Measurements from ENCODE around the gene ACTR6. TPM values are rescaled to one million over a fixed set of nuclear protein-coding genes. Genes with fewer than 3 reads are reported as not detected.

Gene ACTR6
- total RNA-seq, 4 donors from 2014 or later: 4.9 to 35.0 (median 13.7) TPM

DNA sequence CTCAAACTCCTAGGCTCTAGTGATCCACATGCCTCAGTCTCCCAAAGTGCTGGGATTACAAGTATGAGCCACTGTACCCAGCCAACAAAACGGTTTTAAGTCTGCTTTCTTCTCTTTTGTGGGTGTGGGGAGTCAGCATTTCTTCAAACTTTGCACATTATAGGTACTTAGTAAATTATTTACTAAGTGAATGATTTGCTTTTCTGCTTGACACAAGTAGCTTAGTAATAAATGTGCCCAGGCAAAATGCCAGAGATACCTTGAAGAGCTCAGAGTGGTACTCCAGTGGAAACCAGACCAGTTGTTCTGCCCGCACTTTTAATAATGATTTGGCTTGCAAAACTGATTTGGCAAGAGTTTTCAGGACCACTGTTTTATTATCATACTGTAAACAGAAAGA lies 51.3 kb downstream of the ACTR6 start:
- H3K4me3 ChIP-seq: no peak overlapping the region
- H3K4me1 ChIP-seq: peaks cover 0 to 8% (median 7%) of the 10 kb centered on the region in 4 donors
- 33 to 39% methylated on average over 1 to 2 of the region's 2 CpGs for WGBS, 2 donors (ENCODE audit: low coverage in 1 of 2)
- no peak overlapping the region for H3K27ac ChIP-seq
- H3K27me3 ChIP-seq: no peaks in the 10 kb centered on the region
- intact Hi-C loops (cut with DNase I; ENCODE audit: low total_unique reads): no loop called here
- TF ChIP-seq, protein P1, sequence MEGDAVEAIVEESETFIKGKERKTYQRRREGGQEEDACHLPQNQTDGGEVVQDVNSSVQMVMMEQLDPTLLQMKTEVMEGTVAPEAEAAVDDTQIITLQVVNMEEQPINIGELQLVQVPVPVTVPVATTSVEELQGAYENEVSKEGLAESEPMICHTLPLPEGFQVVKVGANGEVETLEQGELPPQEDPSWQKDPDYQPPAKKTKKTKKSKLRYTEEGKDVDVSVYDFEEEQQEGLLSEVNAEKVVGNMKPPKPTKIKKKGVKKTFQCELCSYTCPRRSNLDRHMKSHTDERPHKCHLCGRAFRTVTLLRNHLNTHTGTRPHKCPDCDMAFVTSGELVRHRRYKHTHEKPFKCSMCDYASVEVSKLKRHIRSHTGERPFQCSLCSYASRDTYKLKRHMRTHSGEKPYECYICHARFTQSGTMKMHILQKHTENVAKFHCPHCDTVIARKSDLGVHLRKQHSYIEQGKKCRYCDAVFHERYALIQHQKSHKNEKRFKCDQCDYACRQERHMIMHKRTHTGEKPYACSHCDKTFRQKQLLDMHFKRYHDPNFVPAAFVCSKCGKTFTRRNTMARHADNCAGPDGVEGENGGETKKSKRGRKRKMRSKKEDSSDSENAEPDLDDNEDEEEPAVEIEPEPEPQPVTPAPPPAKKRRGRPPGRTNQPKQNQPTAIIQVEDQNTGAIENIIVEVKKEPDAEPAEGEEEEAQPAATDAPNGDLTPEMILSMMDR (IDR thresholded peaks at IDR 0.05): no peak
- TF ChIP-seq EP300 (IDR thresholded peaks at IDR 0.05; ENCODE audit: low read depth): no peak
- no peak for TF ChIP-seq POLR2A (IDR thresholded peaks at IDR 0.05)
- no peak for TF ChIP-seq POLR2AphosphoS5 (IDR thresholded peaks at IDR 0.05)
- in situ Hi-C loops (cut with MboI; ENCODE audit: low pct_ligation_motif_present in 1 of 4, low pct_unique_long_range_greater_than_20kb in 1 of 4, low sequenced_read_pairs in 3 of 4): no loop called here
- H3K36me3 ChIP-seq: no peaks in the 10 kb centered on the region
- no peak for DNase-seq
- H3K9me3 ChIP-seq: no peaks in the 10 kb centered on the region

DNA sequence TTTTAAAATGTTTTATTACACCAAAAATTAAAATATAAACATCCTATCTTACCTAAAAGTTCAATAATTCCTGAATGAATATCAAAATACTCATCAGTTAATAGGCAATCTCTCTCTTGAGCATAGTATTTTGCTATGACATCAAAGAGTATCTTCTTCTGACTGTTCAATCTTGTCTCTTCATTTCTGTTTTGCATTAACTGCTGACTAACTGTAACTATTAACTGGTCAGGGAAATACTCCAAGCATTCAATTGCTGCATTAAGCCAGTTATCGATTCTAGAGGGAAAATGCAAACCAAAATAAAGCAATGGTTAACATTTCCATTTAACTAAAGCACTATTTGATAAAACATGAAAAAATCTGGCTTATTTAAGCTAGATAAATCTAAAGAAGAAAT lies 52.8 kb downstream of the ACTR6 start:
- Histone ChIP-seq H3K4me3 (no peak overlapping the region), H3K36me3 (no peaks in the 10 kb centered on the region), H3K9me3 (no peaks in the 10 kb centered on the region), H3K27me3 (no peaks in the 10 kb centered on the region), H3K4me1 (peaks cover 0 to 8% (median 7%) of the 10 kb centered on the region in 4 donors), H3K27ac (no peak overlapping the region)
- 100% methylated on average over 1 of the region's 1 CpG for WGBS, 2 donors (ENCODE audit: low coverage in 1 of 2)
- in situ Hi-C loops (cut with MboI; ENCODE audit: low pct_ligation_motif_present in 1 of 4, low pct_unique_long_range_greater_than_20kb in 1 of 4, low sequenced_read_pairs in 3 of 4) (no loop called here), intact Hi-C loops (cut with DNase I; ENCODE audit: low total_unique reads) (no loop called here)
- no peak for DNase-seq
- TF ChIP-seq EP300 (IDR thresholded peaks at IDR 0.05; ENCODE audit: low read depth) (no peak), POLR2AphosphoS5 (IDR thresholded peaks at IDR 0.05) (no peak), POLR2A (IDR thresholded peaks at IDR 0.05) (no peak)
- TF ChIP-seq, protein P1 (IDR thresholded peaks at IDR 0.05): no peak

DNA sequence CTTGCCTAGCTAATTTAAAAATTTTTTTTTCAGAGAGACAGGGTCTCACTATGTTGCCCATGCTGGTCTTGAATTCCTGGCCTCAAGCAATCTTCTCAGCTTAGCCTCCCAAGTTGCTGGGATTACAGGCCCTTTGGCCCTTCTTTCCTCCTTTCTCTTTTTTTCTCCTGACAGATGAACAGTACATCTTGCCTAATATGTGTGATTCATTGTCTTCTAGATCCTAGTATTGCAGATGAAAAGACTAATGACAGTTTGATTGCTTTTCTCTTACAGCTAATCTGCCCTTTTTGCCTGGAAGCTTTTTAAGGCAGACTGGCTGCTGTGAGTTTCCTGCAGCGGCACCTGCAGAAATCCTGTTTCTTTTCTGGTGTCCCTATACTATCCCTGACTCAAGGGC lies 54.3 kb downstream of the ACTR6 start:
- 80 to 85% methylated on average over 1 of the region's 1 CpG for WGBS, 2 donors (ENCODE audit: low coverage in 1 of 2)

DNA sequence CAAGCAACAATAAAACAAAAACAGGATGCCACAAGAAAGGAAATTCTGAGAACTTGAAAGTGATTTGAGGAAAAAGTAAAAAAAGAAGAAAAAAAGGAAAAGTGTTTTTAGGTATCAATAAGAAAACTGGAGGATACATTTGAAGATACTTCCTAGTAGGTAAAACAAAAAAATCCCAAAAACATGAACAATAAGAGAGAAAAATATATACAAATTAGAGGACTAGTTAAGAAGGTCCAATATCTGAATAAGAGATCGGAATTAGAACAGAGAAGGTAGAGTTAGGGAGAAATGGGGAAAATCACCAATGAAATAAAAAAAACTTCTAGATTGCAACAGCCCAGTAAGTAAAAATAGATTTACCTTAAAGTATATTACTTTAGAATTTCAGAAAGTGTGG lies 57.5 kb downstream of the ACTR6 start:
- TF ChIP-seq, protein P1 (IDR thresholded peaks at IDR 0.05): no peak
- TF ChIP-seq POLR2A (IDR thresholded peaks at IDR 0.05): no peak
- TF ChIP-seq EP300 (IDR thresholded peaks at IDR 0.05; ENCODE audit: low read depth): no peak
- no peak for TF ChIP-seq POLR2AphosphoS5 (IDR thresholded peaks at IDR 0.05)
- in situ Hi-C loops (cut with MboI; ENCODE audit: low pct_ligation_motif_present in 1 of 4, low pct_unique_long_range_greater_than_20kb in 1 of 4, low sequenced_read_pairs in 3 of 4): no loop called here
- Histone ChIP-seq H3K27me3 (no peaks in the 10 kb centered on the region), H3K9me3 (no peaks in the 10 kb centered on the region), H3K36me3 (no peaks in the 10 kb centered on the region), H3K27ac (no peak overlapping the region), H3K4me1 (no peaks in the 10 kb centered on the region), H3K4me3 (no peak overlapping the region)
- 97 to 100% methylated on average over 1 of the region's 1 CpG for WGBS, 2 donors (ENCODE audit: low coverage in 1 of 2)
- DNase-seq: no peak
- intact Hi-C loops (cut with DNase I; ENCODE audit: low total_unique reads): no loop called here

More for the DNA sequence above, 54.3 kb downstream of the ACTR6 start:
- peaks cover 0 to 8% (median 7%) of the 10 kb centered on the region in 4 donors for H3K4me1 ChIP-seq
- H3K27me3 ChIP-seq: no peaks in the 10 kb centered on the region
- no peak for DNase-seq
- no peaks in the 10 kb centered on the region for H3K9me3 ChIP-seq
- no peak overlapping the region for H3K4me3 ChIP-seq
- intact Hi-C loops (cut with DNase I; ENCODE audit: low total_unique reads): no loop called here
- no peak overlapping the region for H3K27ac ChIP-seq
- in situ Hi-C loops (cut with MboI; ENCODE audit: low pct_ligation_motif_present in 1 of 4, low pct_unique_long_range_greater_than_20kb in 1 of 4, low sequenced_read_pairs in 3 of 4): no loop called here
- TF ChIP-seq EP300 (IDR thresholded peaks at IDR 0.05; ENCODE audit: low read depth) (no peak), POLR2AphosphoS5 (IDR thresholded peaks at IDR 0.05) (no peak), POLR2A (IDR thresholded peaks at IDR 0.05) (no peak)
- TF ChIP-seq, protein P1 (IDR thresholded peaks at IDR 0.05): no peak
- H3K36me3 ChIP-seq: no peaks in the 10 kb centered on the region
